WTC11 (cell line): Measurements from ENCODE around the gene MTA1.

Experiments used
- CTCF ChIP-seq: fragments of 200-600 bp; IDR thresholded peaks from 2 replicates; pipeline ENCODE4 v1.8.0; 2022; ENCODE audit warnings: antibody characterized with exemption
- IRF1 ChIP-seq: sonication (generic); formaldehyde crosslinking; IDR thresholded peaks from 2 replicates; pipeline ENCODE4 v1.8.0; 2023; ENCODE audit warnings: missing genetic modification reagents
- SP1 ChIP-seq: sonication (generic); formaldehyde crosslinking; conservative IDR thresholded peaks from 2 replicates; pipeline ENCODE4 v1.8.1; 2022; ENCODE audit warnings: missing genetic modification reagents

GRCh38 chr14:105458571-105458970 is 38.9 kb downstream of the MTA1 start:
- TF ChIP-seq SP1: no peak
- TF ChIP-seq CTCF: no peak
- no peak for TF ChIP-seq IRF1 (CRISPR knock-in tag)
